GM13977 (cell line): ENCODE measurements around the gene VPS37C.

Experiments
- DNase-seq: peaks from one replicate; pipeline ENCODE4 v3.0.0; 2012; ENCODE audit warnings: low spot score
- in situ Hi-C: fragments of 300-500 bp; cut with MboI; formaldehyde crosslinking; loops from one replicate; pipeline ENCODE4 v1.12.0; 2022; ENCODE audit warnings: low sequenced_read_pairs, low pct_unique_long_range_greater_than_20kb, mixed read lengths, inconsistent platforms; ENCODE audit not compliant: unreplicated experiment
- TF ChIP-seq, protein P1 (sequence below): IDR thresholded peaks from 2 replicates; pipeline ENCODE4 v1.5.1; 2012; ENCODE audit warnings: mild to moderate bottlenecking, control low read depth; ENCODE audit not compliant: insufficient read depth; ENCODE audit errors: extremely low read depth, missing control alignments

Gene VPS37C

DNA sequence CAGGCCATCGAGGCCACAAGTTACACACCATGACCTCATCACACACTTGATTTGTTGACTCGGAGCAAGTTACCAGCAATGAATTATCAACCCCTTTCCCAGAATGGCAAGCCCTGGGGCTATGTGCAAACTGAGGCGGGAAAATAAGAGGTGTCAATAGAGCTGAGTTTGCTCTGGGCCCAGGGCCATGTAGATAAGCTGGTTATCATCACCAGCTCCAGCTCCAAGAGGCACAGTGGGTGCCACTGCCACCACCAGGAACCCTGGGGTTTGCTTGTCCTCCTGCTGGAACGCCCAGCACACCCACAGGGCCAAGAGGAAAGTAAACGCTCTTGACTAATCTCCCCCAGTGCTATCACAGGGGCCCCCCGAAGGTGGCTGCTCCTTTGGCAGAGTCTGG lies 13.0 kb upstream of the VPS37C start:
- in situ Hi-C loops, result no loop called here
- TF ChIP-seq, protein P1, sequence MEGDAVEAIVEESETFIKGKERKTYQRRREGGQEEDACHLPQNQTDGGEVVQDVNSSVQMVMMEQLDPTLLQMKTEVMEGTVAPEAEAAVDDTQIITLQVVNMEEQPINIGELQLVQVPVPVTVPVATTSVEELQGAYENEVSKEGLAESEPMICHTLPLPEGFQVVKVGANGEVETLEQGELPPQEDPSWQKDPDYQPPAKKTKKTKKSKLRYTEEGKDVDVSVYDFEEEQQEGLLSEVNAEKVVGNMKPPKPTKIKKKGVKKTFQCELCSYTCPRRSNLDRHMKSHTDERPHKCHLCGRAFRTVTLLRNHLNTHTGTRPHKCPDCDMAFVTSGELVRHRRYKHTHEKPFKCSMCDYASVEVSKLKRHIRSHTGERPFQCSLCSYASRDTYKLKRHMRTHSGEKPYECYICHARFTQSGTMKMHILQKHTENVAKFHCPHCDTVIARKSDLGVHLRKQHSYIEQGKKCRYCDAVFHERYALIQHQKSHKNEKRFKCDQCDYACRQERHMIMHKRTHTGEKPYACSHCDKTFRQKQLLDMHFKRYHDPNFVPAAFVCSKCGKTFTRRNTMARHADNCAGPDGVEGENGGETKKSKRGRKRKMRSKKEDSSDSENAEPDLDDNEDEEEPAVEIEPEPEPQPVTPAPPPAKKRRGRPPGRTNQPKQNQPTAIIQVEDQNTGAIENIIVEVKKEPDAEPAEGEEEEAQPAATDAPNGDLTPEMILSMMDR, result no peak
- DNase-seq, result no peak

DNA sequence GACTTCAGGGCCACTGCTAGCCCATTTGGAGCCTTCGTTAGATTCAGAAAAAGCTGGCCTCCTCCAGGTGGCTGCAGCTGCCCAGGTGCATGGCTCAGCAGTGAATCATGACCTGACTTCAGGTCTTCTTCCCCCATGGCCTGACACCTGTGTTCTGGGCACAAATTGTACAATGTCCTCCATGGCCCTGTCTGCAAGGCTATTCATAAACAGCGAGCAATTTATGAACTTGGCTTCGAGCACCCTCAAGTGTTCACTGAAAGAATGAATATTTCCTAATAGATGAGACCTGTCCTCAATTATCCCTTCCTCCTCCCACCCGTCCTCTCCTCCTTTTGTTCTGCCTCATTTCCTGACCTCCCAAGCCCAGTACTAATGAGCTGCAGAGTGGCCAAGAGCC lies 12.2 kb upstream of the VPS37C start:
- DNase-seq, result no peak
- in situ Hi-C loops, result no loop called here
- TF ChIP-seq, protein P1, result peak; percentile 37

DNA sequence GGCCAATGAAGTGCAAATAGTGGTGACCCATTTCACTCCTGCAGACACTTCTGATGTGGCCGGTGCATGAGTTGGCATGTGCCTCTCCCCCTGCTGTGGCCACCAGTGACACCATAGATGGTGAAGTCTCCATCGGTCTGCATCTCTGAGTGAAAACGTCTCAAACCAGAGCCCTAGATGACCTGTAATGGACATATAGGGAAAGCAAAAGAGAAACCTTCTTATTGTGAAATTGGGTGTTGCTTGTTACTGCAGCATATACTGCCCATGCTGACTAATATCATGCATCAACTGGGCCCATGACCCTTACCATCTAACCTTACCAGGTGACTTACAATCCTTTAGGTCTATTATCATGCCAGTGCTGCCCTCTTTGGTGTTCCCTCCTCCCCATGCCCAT lies 11.7 kb upstream of the VPS37C start:
- in situ Hi-C loops, result no loop called here
- DNase-seq, result no peak

DNA sequence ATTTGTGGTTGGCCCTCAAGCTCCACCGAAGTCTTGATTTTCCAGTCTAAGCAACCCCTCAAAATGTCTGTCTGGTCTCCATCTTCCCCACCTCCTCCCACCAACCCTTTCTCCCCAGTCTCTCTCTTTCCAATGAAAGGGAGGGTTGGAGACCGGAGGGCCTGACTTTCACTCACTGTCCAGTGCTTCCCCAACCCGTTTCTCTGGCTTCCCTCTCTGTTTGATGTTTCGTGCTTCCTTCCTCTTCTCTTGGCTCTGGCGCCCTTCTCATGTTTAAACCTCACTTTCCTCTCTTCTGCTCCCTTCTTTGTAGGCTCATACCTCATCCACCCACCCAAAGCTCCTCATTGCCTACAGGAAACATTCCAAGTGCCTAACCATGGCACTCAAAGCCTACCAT lies 11.1 kb upstream of the VPS37C start:
- no peak for DNase-seq
- in situ Hi-C loops, result no loop called here
- TF ChIP-seq, protein P1, result no peak

More for the DNA sequence above, 11.7 kb upstream of the VPS37C start:
- TF ChIP-seq, protein P1, result no peak

DNA sequence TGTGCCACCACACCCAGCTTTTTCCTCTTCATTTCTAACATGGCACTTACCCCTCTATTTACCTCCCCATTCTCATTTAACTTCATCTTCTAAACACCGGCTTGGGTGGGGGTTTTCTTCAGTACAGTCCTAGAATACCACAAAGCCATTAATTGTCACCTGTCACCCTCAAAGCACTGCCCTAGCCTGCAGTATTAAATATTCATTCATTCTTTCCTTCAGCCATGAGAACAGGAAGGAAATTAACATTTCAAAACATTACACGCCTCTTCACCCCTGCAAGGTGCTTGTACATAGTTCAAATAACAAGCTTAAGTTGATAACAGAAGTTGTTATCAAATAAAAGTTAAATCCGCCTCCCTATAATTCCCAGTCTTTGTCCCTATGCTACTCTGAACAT lies 10.7 kb upstream of the VPS37C start:
- TF ChIP-seq, protein P1, result no peak
- in situ Hi-C loops, result no loop called here
- DNase-seq, result no peak

DNA sequence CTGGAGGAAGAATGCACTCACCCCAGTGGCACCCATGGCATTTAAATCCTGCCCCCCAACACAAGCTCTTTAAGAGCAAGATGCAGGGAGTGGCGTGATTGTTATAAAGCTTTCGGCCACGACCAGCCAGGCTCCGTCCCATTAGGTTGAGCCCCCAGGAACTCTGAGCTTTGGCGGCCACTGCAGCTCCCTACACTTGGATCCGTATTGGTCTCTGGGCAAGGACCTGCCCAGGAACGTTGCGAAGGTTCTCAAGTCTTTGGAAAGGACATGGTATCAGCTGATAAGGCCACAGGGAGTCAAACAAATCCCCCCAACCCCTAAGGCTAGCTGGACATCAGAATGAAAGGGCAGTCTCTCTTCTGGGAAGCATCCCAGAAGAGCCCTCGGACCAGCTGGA lies 9.3 kb upstream of the VPS37C start:
- DNase-seq, result no peak
- in situ Hi-C loops, result no loop called here
- TF ChIP-seq, protein P1, result no peak

DNA sequence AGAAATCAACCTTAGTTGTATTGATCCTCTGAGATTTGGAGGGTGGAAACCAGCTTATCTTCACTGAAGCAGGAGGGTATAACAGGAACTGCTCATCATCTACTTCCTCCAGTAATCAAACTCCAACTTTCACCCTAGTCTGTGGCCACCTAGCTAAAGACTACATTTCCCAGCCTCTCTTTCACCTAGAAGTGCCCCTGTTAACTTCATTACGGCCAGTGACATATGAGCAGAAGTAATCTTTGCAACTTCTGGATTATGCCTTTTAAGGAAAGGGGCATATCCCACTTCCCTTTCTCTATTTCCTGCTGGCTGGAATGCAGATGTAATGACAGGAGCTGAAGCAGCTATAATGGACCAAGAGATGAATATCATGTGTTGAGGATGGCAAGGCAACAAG lies 7.6 kb upstream of the VPS37C start:
- TF ChIP-seq, protein P1, result no peak
- DNase-seq, result no peak
- in situ Hi-C loops, result no loop called here
